GM19467 (cell line): ENCODE measurements around the gene VAT1.

ENCODE experiments used
- ATAC-seq: cut with Tn5 transposase; IDR thresholded peaks from one replicate; pipeline ENCODE4 v1.9.1; 2021; ENCODE audit warnings: mild to moderate bottlenecking, moderate library complexity; ENCODE audit not compliant: unreplicated experiment

The VAT1 gene

DNA sequence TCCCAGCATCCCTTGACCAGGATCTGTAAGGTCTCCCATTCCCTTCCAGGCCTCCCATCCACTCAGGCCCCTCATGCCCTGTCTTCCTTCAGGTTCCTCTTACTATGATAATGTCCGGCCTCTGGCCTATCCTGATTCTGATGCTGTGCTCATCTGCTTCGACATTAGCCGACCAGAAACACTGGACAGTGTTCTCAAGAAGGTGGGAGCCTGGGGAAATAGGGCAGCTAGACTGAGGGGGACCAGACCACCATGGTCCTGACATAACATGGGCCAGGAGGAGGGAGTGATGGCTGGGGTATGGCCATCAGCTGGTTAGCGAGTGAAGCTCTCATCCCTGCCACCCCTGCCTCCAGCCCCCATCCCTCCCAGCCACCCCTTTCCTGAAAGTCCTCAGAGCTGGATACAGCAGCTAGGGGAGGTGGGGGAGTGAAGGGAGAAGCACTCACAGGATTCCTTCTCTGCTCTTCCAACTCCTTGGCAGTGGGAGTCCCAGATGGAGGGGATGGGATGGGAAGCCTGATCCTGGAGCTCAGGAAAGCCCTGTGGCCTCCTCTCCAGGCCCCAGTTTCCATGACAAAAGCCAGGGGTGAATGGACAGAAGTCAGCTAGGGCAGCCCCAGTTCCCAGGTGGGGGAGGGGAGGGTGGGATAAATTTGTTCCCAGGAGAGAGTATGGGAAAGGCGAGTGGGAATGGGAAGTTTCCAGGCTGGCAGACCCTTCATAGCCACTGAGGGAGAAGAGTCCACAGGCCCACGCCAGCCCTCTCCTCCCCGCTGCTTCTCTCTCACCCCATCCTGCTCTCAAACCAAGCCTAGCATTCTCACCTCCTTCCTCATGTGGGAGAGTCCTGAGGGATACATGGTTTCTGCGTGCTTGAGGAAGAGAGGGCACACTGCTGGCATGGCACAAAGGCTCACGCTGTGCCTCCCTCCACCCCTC is 5.2 kb upstream of the VAT1 start:
- no peak for ATAC-seq

DNA sequence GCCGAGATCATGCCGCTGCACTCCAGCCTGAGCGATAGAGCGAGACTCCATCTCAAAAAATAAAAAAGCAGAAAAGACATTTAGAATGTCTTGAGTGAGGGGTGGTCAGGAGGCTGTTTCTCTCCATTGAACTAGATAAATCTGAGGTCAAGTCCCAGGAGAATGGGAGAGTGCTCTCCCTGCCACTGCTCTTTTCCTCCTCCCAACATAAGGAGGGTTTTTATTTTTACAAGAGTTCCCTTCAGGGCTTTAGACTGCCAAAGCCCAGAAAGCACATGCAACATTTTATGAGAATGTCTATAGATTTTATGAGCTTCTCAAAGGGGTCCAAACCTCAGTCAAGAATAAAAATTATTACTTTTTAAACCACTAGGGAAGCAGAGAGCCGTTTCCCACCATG is 4.4 kb upstream of the VAT1 start:
- ATAC-seq: no peak

DNA sequence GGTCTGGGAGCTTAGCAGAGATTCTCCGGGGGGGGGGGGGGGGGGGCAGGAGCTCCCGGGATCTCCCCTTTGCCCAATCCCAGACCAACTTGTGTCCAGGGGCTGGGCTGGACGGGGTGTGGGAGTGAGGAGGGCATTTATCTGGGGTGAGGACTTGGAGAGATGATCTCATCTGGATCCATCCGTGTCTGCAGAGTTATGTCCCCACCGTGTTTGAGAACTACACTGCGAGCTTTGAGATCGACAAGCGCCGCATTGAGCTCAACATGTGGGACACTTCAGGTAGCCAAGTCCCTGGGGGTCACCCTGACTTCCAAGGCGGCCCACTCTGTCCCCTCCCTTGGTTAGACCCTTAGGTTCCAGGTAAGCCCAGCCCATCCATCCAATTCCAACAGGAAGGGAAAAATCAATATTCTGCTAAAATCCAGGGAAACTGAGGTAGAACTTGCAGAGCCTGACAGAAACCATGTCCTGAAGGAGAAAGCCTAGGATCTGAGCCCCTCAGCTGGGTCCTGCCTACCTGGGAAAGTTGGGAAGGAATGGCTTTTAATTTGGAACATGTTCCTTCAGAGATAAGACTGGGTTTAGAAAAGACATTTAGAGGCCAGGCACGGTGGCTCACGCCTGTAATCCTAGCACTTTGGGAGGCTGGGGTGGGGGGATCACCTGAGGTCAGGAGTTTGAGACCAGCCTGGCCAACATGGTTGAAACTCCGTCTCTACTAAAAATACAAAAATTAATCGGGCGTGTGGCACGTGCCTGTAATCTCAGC is 3.8 kb upstream of the VAT1 start:
- no peak for ATAC-seq

DNA sequence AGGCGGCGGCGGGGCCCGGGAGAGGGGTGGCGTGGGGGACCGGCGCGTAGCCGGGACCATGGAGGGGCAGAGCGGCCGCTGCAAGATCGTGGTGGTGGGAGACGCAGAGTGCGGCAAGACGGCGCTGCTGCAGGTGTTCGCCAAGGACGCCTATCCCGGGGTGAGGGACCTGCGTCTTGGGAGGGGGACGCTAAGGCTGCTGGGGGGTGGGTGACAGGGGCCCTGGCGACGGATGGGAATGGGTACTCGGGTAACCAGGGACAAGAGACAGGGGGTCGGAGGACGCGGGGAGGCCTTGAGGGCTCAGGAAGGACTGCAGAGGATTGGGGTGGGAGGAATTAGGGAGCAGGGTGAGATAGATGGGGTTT is 3.1 kb upstream of the VAT1 start:
- no peak for ATAC-seq

DNA sequence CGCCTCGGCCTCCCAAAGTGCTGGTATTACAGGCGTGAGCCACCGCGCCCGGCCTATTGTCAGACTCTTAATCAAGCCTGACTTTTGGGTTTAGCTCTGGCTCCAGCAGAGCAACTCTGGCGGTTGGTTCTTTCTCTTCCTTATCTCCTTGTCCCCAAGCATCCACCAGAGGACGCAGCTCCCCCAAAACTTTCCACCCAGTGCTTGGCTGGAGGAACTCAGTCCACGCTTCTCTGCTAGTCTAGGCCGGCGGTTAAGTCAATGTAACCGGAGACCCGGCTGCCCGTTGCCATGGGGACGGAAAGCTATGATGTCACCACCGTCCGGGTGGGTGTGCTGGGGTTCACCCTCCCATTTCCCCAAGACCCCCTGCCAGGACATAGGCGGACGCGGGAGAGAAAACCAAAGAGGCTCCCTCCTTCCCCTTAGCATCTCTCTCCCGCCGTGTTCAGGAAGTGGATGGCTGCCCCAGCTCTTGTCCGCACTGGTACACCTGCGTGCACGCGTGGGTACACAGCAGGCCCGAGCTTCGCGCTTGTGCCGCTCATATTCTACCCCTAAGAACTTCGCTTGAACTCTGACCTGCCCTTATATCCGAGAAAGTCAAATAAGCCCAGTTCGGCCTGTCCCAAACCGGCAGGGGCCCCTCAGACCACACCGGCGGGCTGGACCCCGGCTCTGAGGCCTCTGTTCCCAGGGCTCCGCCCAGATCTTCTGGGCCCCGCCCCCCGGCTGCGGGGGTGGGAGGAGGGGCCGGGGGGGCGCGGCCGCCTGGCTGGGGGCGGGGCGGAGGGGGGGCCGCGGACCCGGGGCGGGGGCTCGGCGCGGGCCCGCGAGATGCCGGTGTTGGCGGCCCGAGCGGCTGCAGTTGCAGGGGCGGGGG is 2.5 kb upstream of the VAT1 start, which contains the start of gene RND2:
Gene RND2, plus strand, starts transcription at position 825 of the 883 bp plus-strand sequence. CDS start 117 bp downstream, outside the sequence.
- ATAC-seq: no peak

DNA sequence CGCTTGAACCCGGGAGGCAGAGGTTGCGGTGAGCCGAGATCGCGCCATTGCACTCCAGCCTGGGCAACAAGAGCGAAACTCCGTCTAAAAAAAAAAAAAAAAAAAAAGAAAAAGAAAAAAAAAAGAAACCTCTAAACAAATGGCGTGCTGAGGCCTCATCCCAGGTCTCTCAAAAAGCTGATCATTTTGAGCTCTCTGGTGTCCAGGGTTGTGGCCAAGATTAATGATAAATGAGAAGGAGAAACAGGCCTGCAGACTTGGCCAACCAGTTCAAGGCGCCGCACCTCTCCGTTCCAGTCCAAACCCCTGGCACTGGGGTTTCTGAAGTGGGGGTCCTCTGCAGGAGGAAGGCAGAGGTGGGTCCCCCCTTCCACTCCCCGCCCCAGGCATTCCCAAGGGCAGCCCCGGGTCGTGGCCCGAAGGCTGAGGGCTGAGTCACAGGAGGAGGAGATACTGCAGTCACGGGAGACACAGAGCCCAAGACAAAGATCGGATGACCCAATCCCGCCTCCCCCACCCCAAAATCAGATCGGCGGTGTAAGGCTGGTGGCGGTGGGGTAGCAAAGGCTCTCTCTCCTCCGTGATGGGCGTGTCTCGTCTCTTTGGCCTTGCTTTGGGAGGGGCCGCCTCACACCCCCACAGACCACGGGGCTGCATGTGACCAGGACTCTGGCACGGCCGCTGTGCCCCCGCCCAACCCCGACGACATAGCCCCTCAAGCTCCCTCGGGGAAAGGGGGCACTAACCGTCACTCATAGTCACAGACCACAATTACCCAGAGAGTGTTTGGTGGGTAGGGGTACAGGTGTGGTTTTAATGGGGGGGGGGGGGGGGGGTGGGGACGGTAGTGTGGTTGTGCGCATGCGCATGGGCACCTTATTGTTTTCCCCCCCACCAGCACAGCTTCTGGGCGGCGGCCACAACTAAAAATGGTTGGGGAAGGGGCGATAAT is 1.1 kb downstream of the VAT1 start:
- no peak for ATAC-seq

DNA sequence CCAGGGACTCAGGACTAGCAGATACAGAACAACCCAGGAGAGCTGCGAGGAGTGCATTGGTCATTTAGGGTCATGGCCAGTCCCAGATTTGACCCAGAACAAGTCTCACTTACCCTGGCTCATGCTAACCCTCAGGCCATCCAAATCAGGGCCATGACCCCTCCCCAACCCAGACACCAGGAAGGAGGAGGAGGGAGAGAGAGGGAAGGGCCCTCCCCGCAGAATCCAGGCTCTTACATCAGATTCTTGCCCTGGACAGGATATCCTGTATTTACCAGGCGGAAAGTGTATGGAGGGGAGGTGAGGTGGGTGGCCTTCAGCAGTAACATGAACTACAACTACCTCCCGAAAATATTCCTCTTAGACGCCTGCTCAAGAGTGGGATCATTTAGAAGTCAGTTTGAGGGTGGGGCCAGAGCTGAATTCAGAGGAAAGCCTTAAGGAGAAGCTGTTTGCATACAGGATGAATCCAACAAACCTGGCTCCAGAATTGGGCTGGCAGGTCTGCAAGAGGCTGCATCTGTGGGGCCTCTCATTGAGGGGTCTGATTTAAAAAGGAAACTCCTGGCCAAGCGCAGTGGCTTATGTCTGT is 2.1 kb downstream of the VAT1 start:
- no peak for ATAC-seq

DNA sequence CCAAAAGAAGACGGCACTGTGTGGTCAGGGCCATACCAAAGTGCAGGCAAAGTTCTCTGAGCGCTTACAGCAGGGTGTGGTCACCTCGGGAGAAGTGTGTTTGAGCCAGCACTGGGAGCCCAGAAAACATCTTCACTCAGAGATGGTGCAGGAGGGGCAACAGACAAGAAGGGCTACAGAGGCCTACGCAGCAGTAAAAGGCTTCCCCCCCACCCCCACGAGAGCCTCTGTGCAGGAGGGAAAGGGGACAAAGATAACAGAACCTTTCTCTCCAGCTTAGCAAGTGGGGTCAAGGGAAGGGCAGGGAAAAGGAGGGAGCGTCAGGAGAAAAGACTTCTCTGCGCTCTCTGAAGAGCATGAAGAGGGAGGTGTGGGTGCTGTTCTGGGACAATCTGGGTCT is 2.8 kb downstream of the VAT1 start:
- ATAC-seq: no peak

DNA sequence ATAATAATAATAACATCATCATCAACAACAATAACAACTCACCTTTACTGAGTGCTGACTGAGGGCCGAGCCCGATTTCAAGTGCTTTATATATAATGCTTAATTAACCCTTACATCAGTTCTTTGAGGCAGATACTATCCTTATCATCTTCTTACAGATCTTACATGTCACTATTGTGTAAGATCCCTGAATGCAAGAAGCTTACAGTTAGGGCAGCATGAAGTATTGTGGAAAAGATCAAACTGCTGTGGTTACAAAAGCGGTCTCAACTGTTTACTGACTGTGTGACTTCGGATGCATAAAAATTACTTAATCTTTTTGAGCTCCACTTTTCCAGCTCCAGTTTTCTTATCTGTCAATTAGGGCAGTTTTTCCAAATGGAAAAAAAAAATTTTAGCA is 3.3 kb downstream of the VAT1 start:
- ATAC-seq: no peak

DNA sequence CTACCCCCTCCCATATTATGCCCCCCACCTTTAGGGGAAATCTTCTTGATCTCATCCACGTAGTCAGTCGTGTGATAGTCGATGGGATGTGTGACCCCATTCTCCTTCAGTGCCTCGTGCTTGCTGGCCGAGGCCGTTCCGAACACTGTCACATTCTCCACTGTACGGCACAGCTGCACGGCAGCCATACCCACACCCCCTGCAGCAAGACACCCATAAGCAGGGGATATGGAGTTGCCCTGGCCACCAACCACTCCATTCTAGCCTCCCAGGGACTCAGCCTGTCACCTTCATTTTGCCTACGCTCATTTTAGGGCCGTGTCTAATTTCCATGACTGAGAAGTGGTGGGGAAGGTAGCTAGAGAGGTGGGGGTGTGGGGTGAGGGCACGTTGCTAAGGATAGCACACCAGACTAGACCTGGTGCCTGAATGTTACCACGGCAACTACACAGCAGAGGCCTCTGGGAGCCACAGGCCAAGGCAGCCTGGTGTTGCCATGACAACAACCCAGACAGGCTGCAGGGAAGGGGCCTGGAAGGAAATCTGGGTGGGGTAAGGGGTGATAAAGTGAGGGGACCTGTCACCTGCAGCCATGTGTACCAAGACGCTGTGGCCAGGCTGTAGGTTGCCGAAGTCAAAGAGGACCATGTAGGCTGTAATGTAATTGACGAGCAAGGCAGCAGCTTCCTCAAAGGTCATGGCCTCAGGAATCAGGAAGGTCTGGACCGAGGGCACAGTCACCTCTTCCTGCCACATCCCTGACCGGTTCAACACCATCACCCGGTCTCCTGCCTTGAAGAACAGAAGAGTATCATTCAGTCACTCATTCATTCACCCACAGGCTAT is 4.0 kb downstream of the VAT1 start:
- ATAC-seq: no peak

DNA sequence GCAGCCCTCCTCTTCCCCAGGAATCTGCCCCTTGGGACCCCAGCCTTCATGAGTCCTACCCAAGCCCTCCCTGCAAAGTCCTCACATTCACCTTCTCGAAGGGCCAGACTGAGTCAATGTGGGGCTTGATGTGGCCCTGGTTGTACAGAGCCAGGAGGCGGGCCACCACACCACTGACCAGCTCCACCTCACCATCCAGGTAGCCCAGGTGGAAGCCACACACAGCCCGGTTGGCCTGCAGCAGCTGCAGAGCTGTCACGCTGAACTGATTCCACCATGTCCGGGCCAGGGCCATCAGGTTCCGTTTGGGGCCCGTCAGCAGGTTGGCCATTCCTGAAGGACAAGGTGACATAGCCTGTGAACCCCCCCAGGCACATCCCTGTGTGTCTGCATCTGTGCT is 6.0 kb downstream of the VAT1 start:
- ATAC-seq: no peak

DNA sequence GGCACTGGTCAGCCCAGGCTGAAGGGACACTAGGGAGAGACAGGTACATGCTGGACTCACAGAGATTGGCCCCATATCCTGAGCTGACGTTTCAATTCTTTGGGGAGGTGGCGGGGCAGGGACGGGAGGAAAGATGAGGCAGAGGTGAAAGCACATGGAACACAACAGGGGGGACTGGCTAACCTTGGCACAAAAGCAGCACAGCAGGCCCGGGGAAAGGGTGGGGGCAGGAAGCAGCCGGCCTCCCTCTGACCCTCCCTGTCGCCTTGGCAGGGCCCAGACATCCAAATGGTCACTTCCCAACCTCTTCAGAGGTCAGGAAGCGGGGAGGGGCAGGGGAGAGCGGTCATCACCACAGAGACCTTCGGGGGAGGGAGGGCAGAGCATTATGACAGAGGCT is 6.6 kb downstream of the VAT1 start:
- no peak for ATAC-seq

DNA sequence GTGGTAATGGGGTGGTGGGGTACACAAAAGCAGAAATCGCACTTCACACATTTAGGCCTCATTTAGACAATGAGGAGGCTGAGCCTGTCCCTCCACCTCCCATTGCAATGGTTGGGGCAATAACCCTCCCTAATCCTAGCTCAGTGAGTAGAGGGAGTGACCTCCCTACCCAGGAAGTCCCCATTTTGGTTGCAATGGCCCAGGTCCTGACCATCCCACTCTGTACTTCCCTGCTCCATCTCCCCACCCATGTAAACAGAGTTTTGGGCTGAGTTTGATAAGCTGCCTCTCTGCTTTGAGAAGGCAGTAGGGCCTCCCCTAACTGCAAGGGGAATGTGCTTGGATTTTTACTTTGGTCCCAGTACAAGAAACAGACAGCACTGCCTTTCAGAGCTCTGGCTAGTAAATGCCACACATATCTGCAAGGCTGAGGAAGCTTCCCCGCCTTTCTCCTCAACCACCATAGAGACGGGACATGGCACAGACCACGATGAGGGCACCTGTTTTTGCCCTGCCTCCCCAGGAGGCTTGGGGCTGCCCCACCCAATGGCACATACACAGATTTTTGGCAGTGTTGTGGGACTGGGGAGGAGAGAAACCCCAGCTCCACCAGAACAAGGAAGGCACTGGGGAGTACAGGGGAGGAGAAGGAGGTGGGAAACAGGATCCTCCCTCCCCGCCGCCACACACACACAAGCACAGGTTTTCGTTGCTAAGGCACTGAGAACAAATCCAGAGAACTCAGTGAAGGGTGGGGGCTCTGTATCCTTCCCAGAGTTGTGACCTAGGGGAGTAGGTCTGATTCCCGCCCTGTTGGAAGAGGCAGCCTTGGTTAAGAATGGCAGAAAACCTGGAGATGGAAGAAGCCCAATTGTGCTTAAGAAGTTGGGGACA is 7.3 kb downstream of the VAT1 start:
- no peak for ATAC-seq

DNA sequence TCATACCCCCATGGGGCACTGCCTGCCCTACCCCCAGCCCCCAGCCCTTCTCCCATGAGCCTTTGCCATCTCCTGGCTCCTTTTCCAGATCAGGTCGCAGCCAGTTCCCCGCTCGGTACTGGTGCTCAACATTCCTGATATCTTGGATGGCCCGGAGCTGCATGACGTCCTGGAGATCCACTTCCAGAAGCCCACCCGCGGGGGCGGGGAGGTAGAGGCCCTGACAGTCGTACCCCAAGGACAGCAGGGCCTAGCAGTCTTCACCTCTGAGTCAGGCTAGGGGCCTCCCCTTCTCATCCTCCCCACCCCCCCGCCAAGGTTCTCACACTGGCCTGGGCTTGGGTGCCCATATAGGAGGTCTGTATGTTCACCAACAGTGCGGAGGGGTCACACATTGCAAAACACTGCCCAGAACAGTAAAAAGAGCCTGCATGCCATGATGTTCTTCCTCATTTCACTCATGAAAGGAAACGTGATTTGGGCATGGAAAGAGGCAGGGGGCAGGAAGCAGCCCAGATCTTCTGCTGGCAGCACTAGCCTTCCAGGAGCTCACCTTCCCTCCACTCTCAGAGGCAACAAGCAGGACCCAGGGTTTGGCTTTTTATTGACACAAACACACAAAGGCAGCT is 8.1 kb downstream of the VAT1 start:
- ATAC-seq: no peak

DNA sequence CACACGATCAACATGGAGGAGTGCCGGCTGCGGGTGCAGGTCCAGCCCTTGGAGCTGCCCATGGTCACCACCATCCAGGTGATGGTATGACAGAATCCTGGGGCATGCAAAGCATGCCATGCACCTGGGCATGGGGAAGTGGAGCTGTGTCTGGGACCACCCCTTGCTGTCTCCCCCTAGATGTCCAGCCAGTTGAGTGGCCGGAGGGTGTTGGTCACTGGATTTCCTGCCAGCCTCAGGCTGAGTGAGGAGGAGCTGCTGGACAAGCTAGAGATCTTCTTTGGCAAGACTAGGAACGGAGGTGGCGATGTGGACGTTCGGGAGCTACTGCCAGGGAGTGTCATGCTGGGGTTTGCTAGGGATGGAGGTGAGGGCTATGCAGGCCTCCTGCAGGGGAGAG is 8.9 kb downstream of the VAT1 start:
- ATAC-seq: no peak

DNA sequence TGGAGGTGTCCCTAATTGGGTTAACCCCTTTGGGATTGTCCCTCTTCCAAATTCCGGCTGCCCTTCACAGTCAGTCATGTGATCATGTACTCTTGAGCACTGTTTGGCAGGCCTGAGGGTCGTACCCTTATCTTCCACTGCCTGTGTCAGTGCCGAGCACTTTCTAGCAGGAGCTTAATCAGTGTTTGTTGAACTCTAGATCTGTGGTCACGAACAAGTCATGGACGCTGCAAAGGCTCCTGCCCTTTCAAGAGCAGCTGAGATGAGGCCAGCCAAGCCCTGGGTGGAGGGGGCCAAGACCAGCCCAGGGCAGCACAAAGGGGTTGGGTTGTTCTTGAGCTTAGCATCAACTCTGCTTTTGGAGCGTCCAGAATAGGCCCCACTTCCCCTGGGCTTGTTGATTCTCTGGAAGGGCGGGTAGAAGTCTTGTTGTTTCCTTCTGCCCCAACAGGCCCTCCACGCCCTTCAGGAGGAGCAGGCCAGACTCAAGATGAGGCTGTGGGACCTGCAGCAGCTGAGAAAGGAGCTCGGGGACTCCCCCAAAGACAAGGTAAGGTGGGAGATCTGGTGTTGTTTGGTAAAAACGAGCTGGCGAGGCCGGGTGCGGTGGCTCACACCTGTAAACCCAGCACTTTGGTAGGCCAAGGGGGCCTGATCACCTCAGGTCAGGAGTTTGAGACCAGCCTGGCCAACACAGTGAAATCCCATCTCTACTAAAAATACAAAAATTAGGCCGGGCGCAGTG is 10.3 kb downstream of the VAT1 start:
- ATAC-seq: no peak
